Activated CD8-positive, alpha-beta memory T cell treated with anti-CD3 and anti-CD28 coated beads, Interleukin-2, amount 10 ng/mL, durations not matched to agents 7 days and 5 days (primary cell): ENCODE results near the gene CHCHD6. TPM values are rescaled to one million over a fixed set of nuclear protein-coding genes. Genes with fewer than 3 reads are reported as not detected.

Experiments used
- ATAC-seq: fragments of 150-1000 bp; cut with Tn5 transposase; one replicate; pipeline ENCODE4 v1.10.0; 2021; ENCODE audit warnings: moderate library complexity
- CTCF ChIA-PET: fragments of 350-600 bp; sonication (Branson Sonifier 250); formaldehyde crosslinking; loops from one replicate; lab custom pipeline; 2021; ENCODE audit warnings: antibody characterized with exemption; lab: Charles Lee
- DNase-seq: peaks from one replicate; pipeline ENCODE4 v3.0.0-alpha.2; 2020
- H3K27ac Mint-ChIP-seq: one replicate; pipeline ENCODE4 v1.8.0; 2021; ENCODE audit warnings: mild to moderate bottlenecking, mixed read lengths
- H3K27me3 Mint-ChIP-seq: one replicate; pipeline ENCODE4 v1.8.0; 2021; ENCODE audit warnings: mixed read lengths
- H3K36me3 Mint-ChIP-seq: one replicate; pipeline ENCODE4 v1.8.0; 2021; ENCODE audit warnings: mild to moderate bottlenecking, mixed read lengths
- H3K4me1 Mint-ChIP-seq: one replicate; pipeline ENCODE4 v1.8.0; 2021; ENCODE audit warnings: mixed read lengths
- H3K4me3 Mint-ChIP-seq: one replicate; pipeline ENCODE4 v1.8.0; 2021; ENCODE audit warnings: mild to moderate bottlenecking, moderate library complexity, mixed read lengths
- H3K9me3 Mint-ChIP-seq: one replicate; pipeline ENCODE4 v1.8.0; 2022; ENCODE audit warnings: low read depth, mixed read lengths
- total RNA-seq, 2 experiments: library from RNA; stranded (reverse); gene quantifications; one replicate each; pipeline ENCODE4 v1.2.3, GENCODE V29; 2021

The CHCHD6 gene
- total RNA-seq, 2 experiments from 2014 or later: 7.7 to 9.0 TPM

DNA sequence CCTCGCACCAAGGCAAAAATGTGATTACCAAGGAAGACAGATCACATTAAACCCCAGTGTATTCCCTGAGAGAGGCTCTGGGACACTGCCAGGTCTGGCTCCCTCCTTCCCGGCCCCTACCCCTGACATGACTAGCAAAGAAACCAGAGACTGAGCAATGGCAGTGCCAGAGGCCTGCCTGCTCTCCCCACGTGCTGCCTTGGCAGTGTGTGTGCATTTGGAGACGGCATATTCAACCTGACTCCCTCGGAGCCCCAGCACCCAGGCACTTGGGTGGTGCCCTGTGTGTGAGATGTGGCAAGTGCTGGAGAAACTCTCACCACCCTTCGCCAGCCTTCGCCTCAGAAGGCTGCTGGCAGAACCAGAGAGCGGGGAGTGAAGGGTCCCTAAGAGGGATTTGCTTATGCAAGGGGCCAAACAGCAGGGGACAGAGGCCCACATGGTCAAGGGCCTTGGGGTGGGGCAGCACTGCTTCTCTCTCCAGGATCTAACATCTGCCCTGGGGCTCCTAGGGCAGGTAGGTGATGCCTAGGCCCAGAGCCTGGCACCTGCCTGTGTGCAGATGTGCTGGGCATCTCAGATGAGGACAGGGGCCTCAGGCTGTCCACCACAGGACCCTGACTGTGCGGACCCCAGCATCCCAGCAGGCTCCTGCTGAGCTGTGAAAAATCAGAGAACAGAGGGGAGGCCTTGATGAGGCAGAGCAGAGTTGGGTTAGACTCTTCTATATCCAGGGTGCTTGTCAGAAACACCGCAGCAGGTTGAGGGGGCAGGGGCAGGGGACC, 255.3 kb downstream of the CHCHD6 start:
- CTCF ChIA-PET: no interaction called here

DNA sequence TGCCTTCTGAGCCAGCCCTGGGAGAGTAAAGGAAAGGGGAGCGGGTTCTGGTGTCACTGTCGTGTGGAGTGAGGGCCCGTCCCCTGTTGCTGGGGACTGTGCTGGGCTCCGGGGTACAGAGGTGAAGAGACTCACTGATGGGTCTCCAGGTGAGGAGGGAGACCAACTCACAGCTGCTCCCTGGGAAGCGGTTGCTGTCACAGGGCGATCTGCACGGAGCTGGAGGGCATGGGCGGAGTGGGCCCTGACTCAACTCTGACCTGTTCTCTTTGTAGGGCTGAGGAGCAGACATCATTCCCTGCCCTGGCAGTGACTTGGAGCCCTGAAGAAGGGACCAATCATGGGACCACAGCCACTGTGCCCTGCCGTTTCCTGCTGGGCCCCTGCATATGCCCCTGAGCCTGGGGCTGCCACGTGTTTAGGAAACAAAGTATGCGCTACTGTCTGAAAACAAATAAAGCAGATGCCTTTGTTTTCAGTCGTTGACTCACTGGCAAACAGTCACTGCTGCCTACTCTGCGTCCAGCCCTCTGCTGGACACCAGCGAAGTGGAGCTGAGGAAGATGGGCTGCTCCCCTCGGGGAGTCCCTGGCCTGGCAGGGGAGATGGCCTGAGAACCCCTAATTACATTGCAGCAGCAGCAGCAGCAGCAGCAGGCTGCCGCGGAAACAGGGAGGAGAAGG, 256.0 kb downstream of the CHCHD6 start:
- Mint-ChIP-seq H3K27ac (no peak overlapping the region), H3K36me3 (no peaks in the 10 kb centered on the region), H3K4me1 (no peaks in the 10 kb centered on the region), H3K9me3 (no peaks in the 10 kb centered on the region), H3K27me3 (no peaks in the 10 kb centered on the region), H3K4me3 (no peak overlapping the region)
- CTCF ChIA-PET: no interaction called here
- no peak for DNase-seq
- ATAC-seq: no peak

More for the DNA sequence above, 255.3 kb downstream of the CHCHD6 start:
- Mint-ChIP-seq H3K27ac (no peak overlapping the region), H3K27me3 (no peaks in the 10 kb centered on the region), H3K4me3 (no peak overlapping the region), H3K36me3 (no peaks in the 10 kb centered on the region), H3K4me1 (no peaks in the 10 kb centered on the region), H3K9me3 (no peaks in the 10 kb centered on the region)
- DNase-seq (no peak), ATAC-seq (no peak)

DNA sequence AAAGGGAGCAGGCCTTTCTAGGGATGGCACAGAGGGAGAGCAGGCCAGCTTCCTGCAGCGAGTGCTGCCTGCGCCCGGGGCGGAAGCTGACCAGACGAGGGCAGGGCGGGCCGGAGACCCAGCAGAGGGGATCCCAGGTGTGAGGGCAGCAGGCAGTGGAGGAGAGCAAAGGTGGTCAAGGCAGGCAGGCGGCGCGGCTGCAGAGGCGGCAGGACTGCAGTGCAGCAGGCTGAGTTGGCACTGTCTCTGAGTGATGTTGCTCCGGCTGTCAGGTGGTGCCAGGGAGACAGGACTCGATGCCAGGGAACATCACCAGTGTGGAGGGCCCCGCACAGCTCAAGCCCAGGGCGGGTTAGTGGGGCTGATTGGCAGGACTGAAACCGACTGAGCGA, 256.6 kb downstream of the CHCHD6 start:
- ATAC-seq (no peak), DNase-seq (no peak)
- H3K36me3 Mint-ChIP-seq: no peaks in the 10 kb centered on the region
- H3K4me3 Mint-ChIP-seq: no peak overlapping the region
- H3K27me3 Mint-ChIP-seq: no peaks in the 10 kb centered on the region
- CTCF ChIA-PET: interaction anchor here (1.0 kb wide), 1 partner anchor 22 kb away, joined by 3 read pairs; no protein-coding TSS in a partner anchor
- H3K4me1 Mint-ChIP-seq: no peaks in the 10 kb centered on the region
- H3K9me3 Mint-ChIP-seq: no peaks in the 10 kb centered on the region
- no peak overlapping the region for H3K27ac Mint-ChIP-seq

DNA sequence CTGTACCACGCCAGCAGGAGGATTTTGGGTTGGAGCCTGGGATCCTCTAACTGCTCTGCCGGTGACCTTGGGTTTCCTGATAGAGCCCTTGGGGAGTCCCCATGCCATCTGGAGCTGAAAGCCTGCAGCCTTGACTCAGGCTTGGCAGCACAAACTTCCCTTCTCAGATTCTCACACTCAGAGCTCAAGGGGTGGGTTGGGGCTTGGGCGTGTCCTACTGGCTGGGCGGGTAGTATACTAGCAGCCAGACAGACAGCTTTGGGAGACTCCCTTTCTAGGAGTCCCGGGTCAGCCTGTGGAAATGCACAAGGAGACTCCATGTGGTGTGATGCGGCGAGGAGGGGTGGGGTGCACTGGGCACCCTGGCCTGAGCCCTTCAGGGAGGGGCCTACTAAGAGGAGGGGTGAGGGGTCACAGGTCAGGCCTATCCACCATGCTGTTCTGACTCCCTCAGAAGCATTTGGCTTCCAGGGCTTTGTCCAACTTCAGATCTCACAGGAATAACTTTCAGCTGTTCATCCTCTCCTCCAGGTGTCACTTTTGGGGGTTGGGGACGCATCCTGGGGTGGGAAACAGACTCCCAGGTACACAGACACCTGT, 257.3 kb downstream of the CHCHD6 start:
- no peak overlapping the region for H3K4me3 Mint-ChIP-seq
- ATAC-seq: no peak
- CTCF ChIA-PET: interaction anchor here (1.0 kb wide), 1 partner anchor 21 kb away, joined by 3 read pairs; no protein-coding TSS in a partner anchor
- no peak overlapping the region for H3K27ac Mint-ChIP-seq
- peaks cover 3% of the 10 kb centered on the region for H3K4me1 Mint-ChIP-seq
- DNase-seq: no peak
- H3K9me3 Mint-ChIP-seq: no peaks in the 10 kb centered on the region
- no peaks in the 10 kb centered on the region for H3K27me3 Mint-ChIP-seq
- no peaks in the 10 kb centered on the region for H3K36me3 Mint-ChIP-seq

DNA sequence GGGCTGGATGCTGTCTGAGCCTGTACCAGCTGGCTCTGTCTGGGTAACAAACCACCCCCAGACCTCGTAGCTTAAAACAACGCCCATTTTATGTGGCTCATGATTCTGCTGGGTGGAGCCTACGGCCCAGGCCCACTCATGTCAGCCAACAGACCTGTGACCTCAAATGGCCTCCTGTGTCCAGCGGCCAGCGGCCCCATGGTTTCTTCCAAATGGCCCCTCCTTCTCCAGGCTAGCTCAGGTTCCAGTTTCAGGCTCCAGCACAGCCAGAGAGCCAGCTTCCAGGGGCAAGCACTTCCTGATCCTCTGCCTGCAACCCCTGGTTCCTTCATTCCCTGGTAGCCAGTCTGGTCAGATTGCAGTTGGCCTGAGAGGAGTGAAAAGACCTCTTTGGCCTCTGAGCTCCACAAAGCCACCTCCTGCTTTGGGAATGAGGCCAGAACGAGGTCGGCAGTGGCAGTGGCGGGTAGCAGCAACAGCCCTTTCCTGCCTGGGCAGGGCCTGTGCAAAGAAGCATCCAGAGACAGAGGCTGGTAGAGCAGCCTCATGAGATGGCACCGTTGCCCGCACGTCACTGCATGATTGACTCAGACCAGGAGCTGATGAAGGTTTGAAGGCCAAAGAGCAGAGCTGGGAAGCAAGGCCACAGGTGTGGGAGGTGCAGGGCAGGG, 257.9 kb downstream of the CHCHD6 start:
- Mint-ChIP-seq H3K4me3 (no peak overlapping the region), H3K27me3 (no peaks in the 10 kb centered on the region), H3K4me1 (peaks cover 3% of the 10 kb centered on the region), H3K27ac (no peak overlapping the region), H3K36me3 (no peaks in the 10 kb centered on the region), H3K9me3 (no peaks in the 10 kb centered on the region)
- no peak for ATAC-seq
- CTCF ChIA-PET: interaction anchor here (1.0 kb wide), 1 partner anchor 20 kb away, joined by 3 read pairs; no protein-coding TSS in a partner anchor
- no peak for DNase-seq

DNA sequence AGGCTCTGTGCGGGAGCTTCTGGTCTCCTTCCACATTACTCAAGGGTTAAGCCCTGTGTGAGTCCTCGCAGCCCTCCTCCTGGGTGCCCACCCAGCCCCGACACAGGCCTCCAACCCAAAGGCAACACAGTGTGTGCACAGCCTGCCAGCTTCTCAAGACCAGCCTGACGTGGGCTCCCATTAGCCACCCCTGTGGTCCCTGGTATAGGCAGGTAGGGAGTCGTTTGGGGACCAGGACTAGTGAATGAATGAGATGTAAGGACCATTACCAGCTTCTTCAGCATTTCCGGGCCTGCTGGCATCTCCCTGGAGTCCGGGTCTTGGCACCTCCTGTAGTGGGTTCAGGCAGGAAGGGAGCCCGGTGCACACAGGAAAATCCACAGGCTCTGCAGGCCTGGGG, 258.7 kb downstream of the CHCHD6 start:
- CTCF ChIA-PET: no interaction called here
- ATAC-seq (no peak), DNase-seq (no peak)
- no peaks in the 10 kb centered on the region for H3K36me3 Mint-ChIP-seq
- peaks cover 3% of the 10 kb centered on the region for H3K4me1 Mint-ChIP-seq
- H3K9me3 Mint-ChIP-seq: no peaks in the 10 kb centered on the region
- no peaks in the 10 kb centered on the region for H3K27me3 Mint-ChIP-seq
- H3K27ac Mint-ChIP-seq: no peak overlapping the region
- no peak overlapping the region for H3K4me3 Mint-ChIP-seq

DNA sequence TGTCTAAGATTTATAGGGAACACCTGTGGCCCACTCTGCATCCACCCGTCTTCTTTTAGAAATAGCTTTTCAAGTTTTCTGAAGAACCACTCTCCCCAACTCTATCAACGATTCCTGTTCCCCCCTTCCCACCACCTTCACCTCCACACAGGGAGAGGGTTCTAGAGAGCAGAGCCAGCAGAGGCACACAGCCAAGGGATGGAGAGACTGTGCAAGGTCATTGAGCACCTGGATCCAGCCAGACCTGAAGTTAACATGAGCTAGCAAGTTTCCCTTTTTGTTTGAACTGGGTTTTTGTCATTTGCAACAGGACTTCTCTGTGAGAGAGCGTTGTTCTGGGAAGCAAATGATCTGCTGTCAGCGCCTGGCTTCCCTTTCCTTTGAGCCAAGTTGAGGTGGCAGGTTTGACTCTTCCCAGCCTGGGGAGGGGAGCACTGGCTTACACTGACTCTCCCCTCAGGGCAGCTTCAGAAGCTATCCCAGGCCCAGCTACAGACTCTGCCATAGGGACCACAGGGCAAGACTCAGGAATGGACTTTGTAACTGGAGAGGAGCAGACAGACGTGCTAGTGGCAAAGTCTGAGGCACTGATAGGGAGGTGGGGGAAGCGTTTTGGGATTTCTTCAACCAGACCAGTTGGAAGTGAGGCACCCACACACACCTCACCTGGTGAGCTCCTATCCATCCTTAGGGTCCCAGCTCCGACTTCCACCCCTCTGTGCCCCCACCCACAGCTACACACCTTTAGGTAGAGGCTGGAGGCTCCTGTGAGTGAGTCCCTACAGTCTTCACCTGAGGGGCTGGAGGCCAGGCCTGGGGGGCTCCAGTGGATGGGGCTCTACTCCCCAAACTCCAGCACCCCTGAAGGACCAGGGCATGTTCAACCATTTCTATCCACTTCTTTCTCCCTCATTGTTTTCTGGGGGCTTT, 259.5 kb downstream of the CHCHD6 start:
- CTCF ChIA-PET: no interaction called here
- H3K9me3 Mint-ChIP-seq: no peaks in the 10 kb centered on the region
- H3K36me3 Mint-ChIP-seq: no peaks in the 10 kb centered on the region
- H3K4me1 Mint-ChIP-seq: peaks cover 3% of the 10 kb centered on the region
- no peaks in the 10 kb centered on the region for H3K27me3 Mint-ChIP-seq
- H3K4me3 Mint-ChIP-seq: no peak overlapping the region
- DNase-seq (no peak), ATAC-seq (no peak)
- no peak overlapping the region for H3K27ac Mint-ChIP-seq

DNA sequence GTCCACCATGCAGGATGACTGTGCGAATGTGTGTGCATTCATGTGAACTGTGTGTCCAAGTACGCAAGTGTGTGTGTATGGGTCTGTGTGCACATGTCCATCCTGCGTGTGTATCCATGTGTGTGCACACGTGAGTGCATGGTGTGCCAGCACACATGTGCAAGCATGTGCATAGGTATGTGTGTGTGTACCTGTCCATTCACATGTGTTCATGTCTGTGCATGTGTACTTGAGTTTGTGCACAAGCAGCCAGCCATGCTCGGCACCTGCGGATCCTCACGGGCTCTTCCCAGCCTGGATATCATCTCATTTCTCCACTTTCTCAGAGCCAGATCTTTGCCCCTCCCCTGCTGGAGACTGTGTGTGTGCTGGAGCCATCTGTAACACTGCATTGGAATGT, 260.2 kb downstream of the CHCHD6 start:
- ATAC-seq (no peak), DNase-seq (no peak)
- Mint-ChIP-seq H3K4me1 (peaks cover 3% of the 10 kb centered on the region), H3K9me3 (no peaks in the 10 kb centered on the region), H3K36me3 (no peaks in the 10 kb centered on the region), H3K27ac (no peak overlapping the region), H3K27me3 (peaks cover 3% of the 10 kb centered on the region), H3K4me3 (no peak overlapping the region)
- CTCF ChIA-PET: no interaction called here

DNA sequence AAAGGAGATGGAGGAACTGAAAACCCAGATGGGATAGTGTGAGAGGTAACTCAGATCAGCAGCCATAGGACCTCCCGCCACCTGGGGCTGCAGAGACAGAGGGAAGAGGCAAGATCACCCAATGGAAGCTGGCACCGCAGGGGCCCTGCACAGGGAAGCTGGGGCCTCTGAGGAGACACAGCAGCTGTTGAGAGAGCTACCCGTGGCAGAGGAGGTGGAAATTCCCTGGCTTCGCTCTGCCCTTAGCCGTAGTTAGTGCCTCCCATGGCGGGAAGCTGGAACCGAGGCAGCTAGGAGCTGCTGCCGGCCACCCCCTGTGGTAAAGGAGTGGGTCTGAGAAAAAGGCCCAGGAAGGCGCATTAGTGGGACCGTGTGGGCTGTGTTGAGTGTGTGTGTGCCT, 260.9 kb downstream of the CHCHD6 start:
- no peak overlapping the region for H3K4me3 Mint-ChIP-seq
- CTCF ChIA-PET: no interaction called here
- H3K27me3 Mint-ChIP-seq: peaks cover 9% of the 10 kb centered on the region
- DNase-seq: no peak
- H3K9me3 Mint-ChIP-seq: no peaks in the 10 kb centered on the region
- H3K27ac Mint-ChIP-seq: no peak overlapping the region
- peaks cover 3% of the 10 kb centered on the region for H3K4me1 Mint-ChIP-seq
- H3K36me3 Mint-ChIP-seq: no peaks in the 10 kb centered on the region
- no peak for ATAC-seq

DNA sequence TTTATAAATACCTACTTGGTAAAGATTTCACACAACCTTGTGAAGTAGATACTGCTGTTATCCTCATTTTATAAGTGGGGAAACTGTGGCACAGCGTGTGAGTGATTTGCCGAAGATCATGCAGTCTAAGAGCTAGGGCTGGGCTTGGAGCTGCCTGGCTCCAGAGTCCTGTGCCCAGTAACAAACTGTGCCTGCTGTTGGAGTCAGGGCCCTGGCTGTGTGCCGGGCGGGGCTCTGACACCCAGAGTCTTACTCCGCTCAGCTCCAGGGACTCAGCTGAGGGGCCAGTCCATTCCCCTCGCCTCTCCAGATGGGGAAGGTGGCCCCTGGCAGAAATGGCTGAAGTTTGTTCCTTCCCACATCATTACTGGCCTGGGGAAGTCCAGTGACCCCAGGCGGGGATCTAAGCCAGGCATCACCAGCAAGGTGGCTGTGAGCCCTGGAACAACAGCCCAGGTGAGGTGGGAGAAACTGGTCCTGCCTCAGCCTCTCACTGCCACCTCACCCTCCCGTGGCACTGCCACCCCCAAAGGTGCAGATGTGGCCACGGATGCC, 261.6 kb downstream of the CHCHD6 start:
- no peak for DNase-seq
- peaks cover 14% of the 10 kb centered on the region for H3K27me3 Mint-ChIP-seq
- no peaks in the 10 kb centered on the region for H3K36me3 Mint-ChIP-seq
- ATAC-seq: no peak
- H3K9me3 Mint-ChIP-seq: no peaks in the 10 kb centered on the region
- peaks cover 3% of the 10 kb centered on the region for H3K4me1 Mint-ChIP-seq
- no peak overlapping the region for H3K27ac Mint-ChIP-seq
- CTCF ChIA-PET: interaction anchor here (1.3 kb wide), 1 partner anchor 17 kb away, joined by 5 read pairs; the partner anchor contains the start of gene PLXNA1
- no peak overlapping the region for H3K4me3 Mint-ChIP-seq

DNA sequence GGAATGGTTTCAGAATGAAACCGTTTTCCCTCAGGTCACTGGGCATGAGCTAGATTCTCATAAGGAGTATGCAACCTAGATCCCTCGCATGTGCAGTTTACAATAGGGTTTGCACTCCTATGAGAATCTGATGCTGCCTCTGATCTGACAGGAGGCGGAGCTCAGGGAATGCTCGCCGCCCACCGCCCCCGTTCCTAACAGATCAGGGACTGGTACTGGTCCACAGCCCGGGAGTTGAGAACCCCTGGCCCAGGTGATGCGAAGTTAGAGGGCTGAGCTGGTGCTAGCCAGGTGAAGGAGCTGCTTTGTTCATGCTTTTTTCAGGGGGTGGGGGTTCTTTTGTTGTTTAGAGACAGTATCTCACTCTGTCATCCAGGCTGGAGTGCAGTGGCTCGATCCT, 263.3 kb downstream of the CHCHD6 start:
- ATAC-seq (no peak), DNase-seq (no peak)
- CTCF ChIA-PET: no interaction called here
- Mint-ChIP-seq H3K27me3 (peaks cover 15% of the 10 kb centered on the region), H3K9me3 (no peaks in the 10 kb centered on the region), H3K4me3 (no peak overlapping the region), H3K36me3 (no peaks in the 10 kb centered on the region), H3K4me1 (peaks cover 3% of the 10 kb centered on the region), H3K27ac (no peak overlapping the region)
